Measurements from ENCODE around the gene NDST3. TPM values are rescaled to one million over a fixed set of nuclear protein-coding genes. Genes with fewer than 3 reads are reported as not detected.

The NDST3 gene
- total RNA-seq, 4 donors from 2014 or later, result 0.11 to 2.4 (median 0.71) TPM

DNA sequence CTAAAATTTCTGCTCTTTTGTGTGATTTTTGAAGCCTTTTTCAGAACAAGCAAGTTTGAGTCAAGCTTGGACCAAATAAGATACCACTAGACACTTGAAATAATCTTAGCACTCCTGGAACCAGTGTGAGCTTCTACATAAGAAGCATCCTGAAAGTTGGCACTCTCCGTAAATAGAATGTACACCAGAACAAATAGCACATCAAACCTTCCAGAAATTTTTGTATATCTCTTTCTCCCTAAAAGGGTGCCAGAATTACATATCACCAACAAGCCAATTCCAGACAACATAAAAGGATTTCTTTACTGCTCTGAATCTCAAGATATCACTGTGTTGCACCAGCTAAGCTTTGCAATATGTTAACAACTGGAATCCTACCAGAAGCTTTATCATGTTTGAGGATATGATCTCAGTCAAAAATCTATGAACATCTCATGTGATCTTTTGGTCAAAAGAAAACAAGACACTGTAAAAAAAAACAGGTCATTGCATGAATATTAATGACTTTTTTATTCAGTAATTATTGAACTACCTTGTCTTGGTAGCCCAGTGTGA lies 201.4 kb downstream of the NDST3 start:
- TF ChIP-seq, protein P1, sequence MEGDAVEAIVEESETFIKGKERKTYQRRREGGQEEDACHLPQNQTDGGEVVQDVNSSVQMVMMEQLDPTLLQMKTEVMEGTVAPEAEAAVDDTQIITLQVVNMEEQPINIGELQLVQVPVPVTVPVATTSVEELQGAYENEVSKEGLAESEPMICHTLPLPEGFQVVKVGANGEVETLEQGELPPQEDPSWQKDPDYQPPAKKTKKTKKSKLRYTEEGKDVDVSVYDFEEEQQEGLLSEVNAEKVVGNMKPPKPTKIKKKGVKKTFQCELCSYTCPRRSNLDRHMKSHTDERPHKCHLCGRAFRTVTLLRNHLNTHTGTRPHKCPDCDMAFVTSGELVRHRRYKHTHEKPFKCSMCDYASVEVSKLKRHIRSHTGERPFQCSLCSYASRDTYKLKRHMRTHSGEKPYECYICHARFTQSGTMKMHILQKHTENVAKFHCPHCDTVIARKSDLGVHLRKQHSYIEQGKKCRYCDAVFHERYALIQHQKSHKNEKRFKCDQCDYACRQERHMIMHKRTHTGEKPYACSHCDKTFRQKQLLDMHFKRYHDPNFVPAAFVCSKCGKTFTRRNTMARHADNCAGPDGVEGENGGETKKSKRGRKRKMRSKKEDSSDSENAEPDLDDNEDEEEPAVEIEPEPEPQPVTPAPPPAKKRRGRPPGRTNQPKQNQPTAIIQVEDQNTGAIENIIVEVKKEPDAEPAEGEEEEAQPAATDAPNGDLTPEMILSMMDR (IDR thresholded peaks at IDR 0.05), result no peak
- TF ChIP-seq POLR2A (IDR thresholded peaks at IDR 0.05), result no peak
- H3K27ac ChIP-seq, result no peak overlapping the region
- H3K4me3 ChIP-seq (replicated peaks in 1 of 3), result no peak overlapping the region
- no peaks in the 10 kb centered on the region for H3K4me1 ChIP-seq
- no peaks in the 10 kb centered on the region for H3K36me3 ChIP-seq
- H3K27me3 ChIP-seq, result no peaks in the 10 kb centered on the region
- DNase-seq, result no peak
- intact Hi-C loops (cut with DNase I), result no loop called here
- no peaks in the 10 kb centered on the region for H3K9me3 ChIP-seq
- 95% methylated on average over 1 of the region's 1 CpG for WGBS, 2 donors

DNA sequence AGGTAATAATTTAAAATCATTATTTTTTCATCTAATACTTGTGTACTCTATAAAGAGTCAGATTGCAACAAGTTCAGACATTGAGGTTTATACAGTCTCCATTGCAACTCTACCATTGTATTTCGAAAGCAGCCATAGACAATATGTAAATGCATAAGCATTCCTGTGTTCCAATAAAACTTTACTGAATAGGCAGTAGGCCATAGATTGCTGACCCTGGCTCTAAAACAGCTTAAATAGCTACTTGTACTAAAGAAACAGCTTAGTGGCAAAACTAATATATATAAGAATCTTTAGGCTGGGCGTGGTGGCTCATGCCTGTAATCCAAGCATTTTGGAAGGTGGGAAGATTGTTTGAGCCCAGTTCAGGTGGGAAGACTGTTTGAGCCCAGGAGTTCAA lies 203.2 kb downstream of the NDST3 start:
- no peaks in the 10 kb centered on the region for H3K27me3 ChIP-seq
- WGBS, 2 donors, result 86 to 94% methylated on average over 2 of the region's 2 CpGs
- H3K4me3 ChIP-seq (replicated peaks in 1 of 3), result no peak overlapping the region
- H3K9me3 ChIP-seq, result no peaks in the 10 kb centered on the region
- DNase-seq, result no peak
- H3K36me3 ChIP-seq, result no peaks in the 10 kb centered on the region
- H3K27ac ChIP-seq, result no peak overlapping the region
- intact Hi-C loops (cut with DNase I), result no loop called here
- no peaks in the 10 kb centered on the region for H3K4me1 ChIP-seq
- TF ChIP-seq, protein P1 (IDR thresholded peaks at IDR 0.05), result no peak
- TF ChIP-seq POLR2A (IDR thresholded peaks at IDR 0.05), result no peak

DNA sequence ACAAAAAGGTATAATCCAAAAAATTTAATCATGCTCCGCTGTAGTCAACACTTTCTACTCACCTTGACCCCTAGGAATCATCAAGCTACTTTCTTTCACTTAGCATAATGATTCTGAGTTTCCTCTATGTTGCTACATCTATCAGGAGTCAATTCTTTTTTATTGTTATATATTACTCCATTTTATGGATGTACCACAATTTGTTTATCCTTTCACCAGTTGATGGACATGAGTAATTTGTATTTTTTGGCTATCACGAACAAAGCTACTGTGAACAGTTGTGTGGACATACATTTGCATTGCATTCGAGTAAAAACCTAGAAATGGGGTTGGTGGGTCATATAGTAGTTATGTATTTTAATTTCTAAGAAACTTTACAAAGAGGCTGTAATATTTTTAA lies 215.6 kb downstream of the NDST3 start:
- H3K4me1 ChIP-seq, result no peaks in the 10 kb centered on the region
- no peaks in the 10 kb centered on the region for H3K9me3 ChIP-seq
- DNase-seq, result no peak
- intact Hi-C loops (cut with DNase I), result no loop called here
- no peaks in the 10 kb centered on the region for H3K36me3 ChIP-seq
- no peak overlapping the region for H3K4me3 ChIP-seq (replicated peaks in 1 of 3)
- TF ChIP-seq, protein P1 (IDR thresholded peaks at IDR 0.05), result no peak
- no peak for TF ChIP-seq POLR2A (IDR thresholded peaks at IDR 0.05)
- no peaks in the 10 kb centered on the region for H3K27me3 ChIP-seq
- no peak overlapping the region for H3K27ac ChIP-seq
- WGBS, 2 donors, result 90 to 92% methylated on average over 3 of the region's 3 CpGs

DNA sequence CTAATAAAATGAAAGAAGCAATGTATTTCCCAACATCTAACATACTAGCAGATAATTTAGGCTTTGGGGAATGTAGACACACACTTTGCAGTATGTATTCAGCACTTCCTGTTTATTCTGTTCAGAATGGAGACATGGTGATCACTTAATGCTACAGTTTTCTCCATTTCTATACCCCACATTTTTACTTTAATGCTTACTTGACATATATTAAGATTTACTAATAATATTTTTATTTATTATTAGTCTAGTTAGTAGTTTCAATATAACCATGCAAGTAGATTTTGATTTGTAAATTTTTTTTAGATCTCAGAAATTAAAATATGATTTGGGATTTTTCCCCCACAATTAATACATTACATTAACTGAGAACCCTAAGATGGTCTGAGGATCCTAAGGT lies 220.1 kb downstream of the NDST3 start:
- no peak overlapping the region for H3K27ac ChIP-seq
- intact Hi-C loops (cut with DNase I), result no loop called here

DNA sequence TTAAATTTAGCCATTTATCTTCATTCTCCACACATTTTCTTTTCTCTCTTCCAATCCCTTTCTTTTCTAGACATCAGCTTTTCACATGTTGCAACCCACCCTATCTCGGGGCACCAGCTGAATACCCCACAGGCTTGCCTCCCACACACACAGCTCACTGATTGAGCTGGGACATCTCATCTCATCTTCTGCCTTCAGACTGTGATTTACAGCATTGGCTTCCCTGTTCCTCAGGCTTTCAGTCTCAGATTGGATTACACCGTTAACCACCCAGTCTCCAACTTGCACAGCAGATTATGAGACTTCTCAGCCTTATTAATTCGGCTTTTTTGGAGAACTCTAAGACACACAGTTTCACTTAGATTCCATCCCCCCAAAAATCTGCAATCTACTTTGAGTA lies 224.8 kb downstream of the NDST3 start:
- no peak for TF ChIP-seq POLR2A (IDR thresholded peaks at IDR 0.05)
- TF ChIP-seq, protein P1 (IDR thresholded peaks at IDR 0.05), result no peak
- H3K4me3 ChIP-seq (replicated peaks in 1 of 3), result no peak overlapping the region
- intact Hi-C loops (cut with DNase I), result no loop called here
- H3K4me1 ChIP-seq, result no peaks in the 10 kb centered on the region
- DNase-seq, result no peak
- H3K36me3 ChIP-seq, result no peaks in the 10 kb centered on the region
- H3K9me3 ChIP-seq, result no peaks in the 10 kb centered on the region
- no peak overlapping the region for H3K27ac ChIP-seq
- 89% methylated on average over 3 of the region's 3 CpGs for WGBS, 2 donors
- H3K27me3 ChIP-seq, result no peaks in the 10 kb centered on the region

More for the DNA sequence above, 220.1 kb downstream of the NDST3 start:
- Histone ChIP-seq H3K9me3 (no peaks in the 10 kb centered on the region), H3K36me3 (no peaks in the 10 kb centered on the region), H3K4me1 (no peaks in the 10 kb centered on the region), H3K27me3 (no peaks in the 10 kb centered on the region), H3K4me3 (replicated peaks in 1 of 3) (no peak overlapping the region)
- no peak for DNase-seq
- TF ChIP-seq, protein P1 (IDR thresholded peaks at IDR 0.05), result no peak
- no peak for TF ChIP-seq POLR2A (IDR thresholded peaks at IDR 0.05)
